Cardiac fibroblast (primary cell): Measurements from ENCODE around the gene AGGF1.

Source experiments
- DNase-seq, 2 donors: peaks; one replicate each; pipeline versions ENCODE4 v3.0.0 to v3.0.0-alpha.2; 2010; ENCODE audit warnings: low read depth in 2 of 2
- H3K4me3 ChIP-seq, 2 donors: replicated peaks in 1 of 2; 1 replicate in 1 of 2; 2 replicates in 1 of 2; pipeline ENCODE4 v1.5.1; 2011; ENCODE audit warnings: low read depth in 2 of 2, low read length in 2 of 2, mild to moderate bottlenecking in 2 of 2, moderate library complexity in 1 of 2
- TF ChIP-seq, protein P1 (sequence below): IDR thresholded peaks from one replicate; pipeline ENCODE4 v1.5.1; 2011; ENCODE audit warnings: low read depth, mild to moderate bottlenecking, low read length, inconsistent platforms

AGGF1 gene

DNA sequence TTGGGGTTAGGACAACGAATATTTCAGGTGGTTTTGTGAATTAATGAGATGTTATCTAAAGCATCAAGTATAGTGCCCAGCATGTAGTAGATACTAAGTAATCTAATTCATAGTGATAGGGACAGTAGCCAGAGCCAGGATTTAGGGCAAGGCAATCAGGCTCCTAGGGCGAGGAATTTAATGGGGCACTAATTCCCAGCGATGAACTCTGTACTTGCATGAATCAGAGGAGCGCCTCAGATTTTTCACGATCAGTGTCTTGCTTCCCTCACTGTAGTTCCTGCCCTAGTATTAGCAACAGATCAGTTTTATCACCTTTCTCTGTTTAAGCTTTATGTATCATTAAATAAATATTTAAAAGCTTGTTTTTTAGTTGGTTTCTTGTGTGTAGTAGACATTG lies 3.1 kb downstream of the AGGF1 start:
- TF ChIP-seq, protein P1, sequence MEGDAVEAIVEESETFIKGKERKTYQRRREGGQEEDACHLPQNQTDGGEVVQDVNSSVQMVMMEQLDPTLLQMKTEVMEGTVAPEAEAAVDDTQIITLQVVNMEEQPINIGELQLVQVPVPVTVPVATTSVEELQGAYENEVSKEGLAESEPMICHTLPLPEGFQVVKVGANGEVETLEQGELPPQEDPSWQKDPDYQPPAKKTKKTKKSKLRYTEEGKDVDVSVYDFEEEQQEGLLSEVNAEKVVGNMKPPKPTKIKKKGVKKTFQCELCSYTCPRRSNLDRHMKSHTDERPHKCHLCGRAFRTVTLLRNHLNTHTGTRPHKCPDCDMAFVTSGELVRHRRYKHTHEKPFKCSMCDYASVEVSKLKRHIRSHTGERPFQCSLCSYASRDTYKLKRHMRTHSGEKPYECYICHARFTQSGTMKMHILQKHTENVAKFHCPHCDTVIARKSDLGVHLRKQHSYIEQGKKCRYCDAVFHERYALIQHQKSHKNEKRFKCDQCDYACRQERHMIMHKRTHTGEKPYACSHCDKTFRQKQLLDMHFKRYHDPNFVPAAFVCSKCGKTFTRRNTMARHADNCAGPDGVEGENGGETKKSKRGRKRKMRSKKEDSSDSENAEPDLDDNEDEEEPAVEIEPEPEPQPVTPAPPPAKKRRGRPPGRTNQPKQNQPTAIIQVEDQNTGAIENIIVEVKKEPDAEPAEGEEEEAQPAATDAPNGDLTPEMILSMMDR: no peak
- no peak for DNase-seq
- no peak overlapping the region for H3K4me3 ChIP-seq

DNA sequence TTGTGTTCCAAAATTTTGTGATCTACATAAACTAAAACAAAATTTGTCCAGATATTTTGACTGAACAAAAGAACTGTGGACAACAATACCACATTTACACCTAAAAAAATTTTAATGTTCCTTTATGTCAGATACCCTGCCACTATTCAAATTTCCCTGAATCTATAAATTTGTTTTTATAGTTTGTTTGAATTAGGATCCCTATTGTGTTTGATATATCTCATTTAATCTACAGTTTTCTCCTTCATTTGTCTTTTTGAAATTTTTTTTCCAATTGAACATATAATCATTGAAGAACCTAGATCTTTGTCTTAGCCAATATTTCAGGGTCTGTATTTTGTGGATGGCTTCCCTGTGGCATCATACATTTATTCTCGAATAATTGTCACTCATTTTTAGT lies 5.7 kb downstream of the AGGF1 start:
- H3K4me3 ChIP-seq: no peak overlapping the region
- no peak for DNase-seq
- TF ChIP-seq, protein P1: no peak

DNA sequence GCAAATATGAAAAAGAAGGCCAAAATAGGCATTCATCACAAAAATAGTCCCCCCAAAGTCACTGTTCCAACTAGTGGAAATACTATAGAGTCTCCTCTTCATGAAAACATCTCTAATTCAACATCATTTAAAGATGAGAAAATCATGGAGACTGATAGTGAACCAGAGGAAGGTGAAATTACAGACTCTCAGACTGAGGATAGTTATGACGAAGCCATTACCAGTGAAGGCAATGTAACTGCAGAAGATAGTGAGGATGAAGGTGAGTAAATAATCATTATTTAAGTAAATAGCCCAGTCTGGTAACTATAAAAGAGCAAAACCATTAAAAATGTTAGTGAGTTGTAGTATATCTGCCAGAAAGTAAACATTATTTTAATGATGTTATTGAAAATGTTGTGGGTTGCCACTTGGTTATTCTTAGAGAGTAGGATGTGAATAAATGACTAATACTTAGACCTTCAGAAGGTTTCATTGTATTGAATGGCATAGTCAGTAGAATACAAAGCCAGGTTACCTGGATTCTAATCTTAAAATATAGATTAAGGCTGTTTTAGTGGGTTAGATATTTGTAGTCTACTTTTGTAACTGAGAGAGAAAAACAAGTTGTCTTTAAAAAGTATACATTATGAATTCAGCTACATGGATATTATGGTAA lies 16.3 kb downstream of the AGGF1 start:
- TF ChIP-seq, protein P1: no peak
- no peak overlapping the region for H3K4me3 ChIP-seq
- DNase-seq: no peak

DNA sequence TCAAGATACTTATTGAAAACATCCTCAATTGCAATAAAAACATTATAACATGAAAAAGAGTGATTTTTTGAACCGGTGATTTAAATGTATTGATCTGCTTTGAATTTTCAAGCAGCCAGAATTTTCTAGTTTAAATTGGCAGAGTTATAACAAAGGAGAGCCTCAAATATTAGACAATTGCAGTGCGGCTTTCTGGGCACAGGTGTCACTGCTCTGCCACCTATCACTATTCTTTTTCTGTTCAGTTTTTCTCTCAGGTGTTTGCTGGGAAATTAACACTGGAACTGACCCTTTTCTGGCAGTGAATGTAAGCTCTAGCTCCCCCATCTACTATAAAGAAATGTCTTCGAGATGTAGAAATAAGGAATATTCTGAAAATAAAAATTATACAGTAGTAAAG lies 33.8 kb downstream of the AGGF1 start:
- no peak overlapping the region for H3K4me3 ChIP-seq
- DNase-seq: no peak
- TF ChIP-seq, protein P1: no peak

DNA sequence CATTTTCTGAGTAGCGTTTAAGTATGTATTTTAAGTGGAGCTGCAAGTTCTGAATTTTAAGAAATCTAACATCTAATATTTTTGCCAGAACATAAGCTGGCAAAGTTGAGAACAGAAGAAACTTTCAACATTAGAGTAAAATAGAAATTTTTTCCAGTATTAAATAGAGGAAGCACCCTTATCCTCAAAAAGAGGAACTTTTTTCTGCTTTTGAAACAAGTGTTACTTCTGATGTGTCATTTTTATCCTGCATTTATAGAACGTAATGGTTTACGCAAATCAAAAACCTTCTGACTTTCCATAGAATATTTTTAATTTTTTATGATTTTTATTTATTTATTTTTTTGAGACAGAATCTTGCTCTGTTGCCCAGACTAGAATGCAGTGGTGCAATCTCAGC lies 35.1 kb downstream of the AGGF1 start:
- DNase-seq: no peak
- TF ChIP-seq, protein P1: no peak
- no peak overlapping the region for H3K4me3 ChIP-seq

DNA sequence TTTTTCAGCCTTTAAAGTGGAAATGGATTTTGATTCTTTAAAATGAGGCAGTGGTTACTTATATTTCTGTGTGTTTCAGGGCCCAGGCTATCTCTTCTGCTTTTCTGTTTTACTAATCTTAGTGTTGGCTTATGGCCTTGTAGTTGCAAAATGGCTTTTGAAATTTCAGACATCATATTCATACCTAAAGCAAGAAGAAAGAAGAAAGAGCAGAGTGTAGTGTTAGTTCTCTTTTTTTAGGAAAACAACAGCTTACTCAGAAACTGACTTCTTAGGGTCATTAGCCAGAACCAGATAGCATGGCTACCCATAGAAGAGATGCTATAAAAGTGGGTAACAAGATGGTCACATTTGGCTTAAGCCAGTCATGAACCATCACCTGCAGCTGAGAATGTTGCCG lies 36.0 kb downstream of the AGGF1 start:
- no peak overlapping the region for H3K4me3 ChIP-seq
- no peak for DNase-seq
- TF ChIP-seq, protein P1: no peak

DNA sequence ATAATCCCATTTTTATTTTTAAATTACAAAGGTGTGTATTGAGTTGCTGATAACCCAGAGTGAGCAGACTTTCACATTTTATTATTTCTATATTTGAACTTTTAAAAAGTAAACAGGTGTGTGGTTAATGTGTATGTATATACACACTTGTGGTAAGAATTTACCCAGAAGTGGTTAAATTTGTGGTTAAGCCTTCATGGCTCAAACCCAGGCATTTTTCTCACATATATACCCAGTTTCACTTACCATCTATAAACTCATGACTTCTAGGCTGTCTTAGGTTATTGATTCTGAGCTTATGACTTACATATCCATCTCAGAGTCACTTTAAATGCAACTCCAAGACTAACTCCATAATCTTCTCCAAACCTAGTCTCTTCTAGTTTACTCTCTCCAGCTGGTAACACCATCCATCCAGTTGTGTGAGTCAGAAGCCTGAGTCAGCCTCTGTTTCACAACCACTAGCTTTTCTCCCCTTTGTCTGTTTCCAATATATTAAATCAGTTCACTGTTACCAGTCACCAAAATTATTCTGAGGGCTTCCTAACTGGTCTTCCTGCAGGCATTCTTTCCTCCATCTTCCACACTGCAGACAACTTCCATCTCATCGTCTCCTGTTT lies 36.7 kb downstream of the AGGF1 start:
- TF ChIP-seq, protein P1: no peak
- no peak overlapping the region for H3K4me3 ChIP-seq
- DNase-seq: peak; percentile 63 to 82
